GM19193 (cell line): ENCODE data around the gene LRP5.

ENCODE experiments used
- POLR2A ChIP-seq: IDR thresholded peaks from 4 replicates; pipeline ENCODE4 v1.6.1; 2011; ENCODE audit not compliant: insufficient read depth, insufficient read length; ENCODE audit errors: extremely low read depth

The LRP5 gene

DNA sequence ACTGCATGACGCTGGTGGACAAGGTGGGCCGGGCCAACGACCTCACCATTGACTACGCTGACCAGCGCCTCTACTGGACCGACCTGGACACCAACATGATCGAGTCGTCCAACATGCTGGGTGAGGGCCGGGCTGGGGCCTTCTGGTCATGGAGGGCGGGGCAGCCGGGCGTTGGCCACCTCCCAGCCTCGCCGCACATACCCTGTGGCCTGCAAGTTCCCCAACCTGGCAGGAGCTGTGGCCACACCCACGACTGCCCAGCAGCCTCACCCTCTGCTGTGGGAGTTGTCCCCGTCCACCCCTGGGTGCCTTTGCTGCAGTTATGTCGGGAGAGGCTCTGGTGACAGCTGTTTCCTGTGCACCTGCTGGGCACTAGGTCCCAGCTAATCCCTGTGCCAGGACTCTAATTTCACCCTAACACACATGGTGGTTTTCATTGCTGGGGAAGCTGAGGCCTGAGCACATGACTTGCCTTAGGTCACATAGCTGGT lies 99.2 kb downstream of the LRP5 start:
- no peak for TF ChIP-seq POLR2A

DNA sequence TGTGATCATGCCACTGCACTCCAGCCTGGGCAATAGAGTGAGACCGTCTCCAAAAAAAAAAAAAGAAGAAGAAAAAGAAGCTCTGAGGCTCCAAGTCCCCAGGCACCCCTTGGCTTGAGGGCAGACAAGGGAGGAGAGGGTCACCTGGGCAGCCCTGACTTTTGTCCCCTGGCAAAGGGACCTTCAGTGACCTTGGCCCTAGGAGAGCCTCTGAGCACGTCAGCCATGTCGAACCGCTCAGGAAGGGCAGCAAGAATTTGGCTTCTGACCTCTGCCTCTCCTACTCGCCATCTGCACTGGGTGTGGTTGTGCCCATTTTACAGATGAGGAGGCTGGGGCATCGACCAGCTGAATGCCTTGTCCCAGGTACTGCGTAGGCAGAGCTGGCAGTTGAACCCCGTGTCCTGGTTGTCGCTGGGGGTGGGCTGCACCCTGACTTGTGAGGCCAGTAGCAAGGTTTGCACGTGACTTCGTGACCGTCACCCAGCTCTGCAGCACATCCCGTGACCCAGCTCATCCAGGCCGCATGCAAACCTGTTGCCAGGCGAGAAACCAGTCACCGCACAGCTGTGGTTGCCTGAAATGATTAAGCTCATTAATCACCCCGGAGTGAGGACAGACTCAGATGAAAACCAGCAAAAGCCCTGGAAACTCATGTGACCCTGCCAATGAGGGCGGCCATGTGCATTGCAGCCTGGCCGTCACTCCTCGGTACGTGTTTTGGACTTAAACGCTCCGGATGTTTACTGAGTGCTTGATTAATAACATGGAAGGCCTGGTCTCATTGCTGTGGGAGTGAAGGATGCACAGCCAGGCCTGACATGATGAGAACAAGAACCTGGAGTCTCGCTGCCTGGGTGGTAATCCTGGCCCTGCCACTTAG lies 100.4 kb downstream of the LRP5 start:
- no peak for TF ChIP-seq POLR2A

DNA sequence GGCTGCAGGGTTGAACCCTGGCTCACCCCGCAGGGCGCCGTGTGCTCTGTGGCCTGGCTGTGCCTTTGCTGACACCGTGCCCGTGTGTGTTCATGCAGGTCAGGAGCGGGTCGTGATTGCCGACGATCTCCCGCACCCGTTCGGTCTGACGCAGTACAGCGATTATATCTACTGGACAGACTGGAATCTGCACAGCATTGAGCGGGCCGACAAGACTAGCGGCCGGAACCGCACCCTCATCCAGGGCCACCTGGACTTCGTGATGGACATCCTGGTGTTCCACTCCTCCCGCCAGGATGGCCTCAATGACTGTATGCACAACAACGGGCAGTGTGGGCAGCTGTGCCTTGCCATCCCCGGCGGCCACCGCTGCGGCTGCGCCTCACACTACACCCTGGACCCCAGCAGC lies 101.2 kb downstream of the LRP5 start:
- TF ChIP-seq POLR2A = no peak

DNA sequence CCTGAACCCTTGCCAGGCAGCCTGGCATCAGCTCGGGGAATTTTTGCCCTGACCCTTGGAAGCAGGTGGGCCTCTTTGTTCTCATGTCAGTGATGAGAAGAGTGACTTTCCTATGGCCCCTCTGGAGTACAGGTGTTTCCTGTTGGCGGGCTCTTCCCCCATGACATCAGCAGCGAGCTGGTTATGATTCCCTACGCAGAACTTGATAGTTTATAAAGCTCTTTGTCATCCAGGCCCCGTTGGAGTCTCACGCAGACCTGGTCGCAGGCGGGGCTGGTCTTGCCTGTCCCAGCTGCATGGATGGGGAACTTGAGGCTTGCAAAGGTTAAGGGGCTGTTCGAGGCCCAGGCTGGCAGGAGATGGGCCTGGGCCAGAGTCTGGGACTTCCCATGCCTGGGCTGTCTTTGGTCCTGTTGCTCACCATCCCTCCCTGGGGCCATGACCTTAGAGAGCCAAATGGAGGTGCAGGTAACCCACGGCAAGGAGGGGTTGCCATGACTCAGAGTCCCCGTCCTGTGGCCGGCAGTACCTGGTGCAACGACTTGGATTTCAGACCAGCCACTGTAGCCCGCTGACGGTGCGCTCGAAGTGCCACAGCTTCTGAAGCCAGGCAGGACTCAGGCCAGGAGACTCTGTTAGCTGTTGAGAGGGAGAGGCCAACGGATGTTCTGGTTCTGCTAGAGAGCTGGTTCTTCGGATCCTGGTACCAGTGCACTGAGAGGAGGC lies 102.3 kb downstream of the LRP5 start:
- TF ChIP-seq POLR2A = no peak

DNA sequence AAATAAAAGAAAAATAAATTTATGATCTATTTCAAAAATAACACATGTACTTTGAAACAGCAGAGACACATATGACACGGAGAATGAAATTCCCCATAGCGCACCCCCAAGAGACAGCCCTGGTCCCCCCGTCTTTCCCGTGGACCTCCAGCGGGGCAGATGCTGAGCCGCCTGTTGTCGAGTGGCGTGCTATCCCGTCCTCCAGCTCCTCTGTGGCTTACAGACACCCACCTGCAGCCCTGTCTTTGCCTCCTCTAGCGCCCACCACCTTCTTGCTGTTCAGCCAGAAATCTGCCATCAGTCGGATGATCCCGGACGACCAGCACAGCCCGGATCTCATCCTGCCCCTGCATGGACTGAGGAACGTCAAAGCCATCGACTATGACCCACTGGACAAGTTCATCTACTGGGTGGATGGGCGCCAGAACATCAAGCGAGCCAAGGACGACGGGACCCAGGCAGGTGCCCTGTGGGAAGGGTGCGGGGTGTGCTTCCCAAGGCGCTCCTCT lies 103.7 kb downstream of the LRP5 start:
- no peak for TF ChIP-seq POLR2A

DNA sequence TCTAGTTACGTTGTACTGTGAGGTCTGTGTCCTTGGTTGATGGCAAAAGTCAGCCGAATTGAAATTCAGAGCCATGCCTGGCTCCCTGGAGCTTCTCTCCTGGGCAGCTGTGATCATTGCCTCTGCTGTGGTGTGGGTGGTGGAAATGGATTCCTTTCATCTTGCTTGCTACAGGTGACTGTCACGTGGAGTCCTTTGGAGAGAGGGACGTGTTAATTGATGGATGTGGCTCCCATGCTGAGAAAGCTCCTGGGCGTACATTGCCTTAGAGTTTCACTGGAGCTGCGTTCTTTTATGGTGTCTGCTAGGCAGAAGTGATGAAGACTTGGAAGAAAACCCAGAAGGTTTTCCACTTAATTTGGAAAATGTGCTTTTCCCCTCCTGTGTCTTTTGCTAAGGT lies 106.3 kb downstream of the LRP5 start:
- TF ChIP-seq POLR2A = no peak

DNA sequence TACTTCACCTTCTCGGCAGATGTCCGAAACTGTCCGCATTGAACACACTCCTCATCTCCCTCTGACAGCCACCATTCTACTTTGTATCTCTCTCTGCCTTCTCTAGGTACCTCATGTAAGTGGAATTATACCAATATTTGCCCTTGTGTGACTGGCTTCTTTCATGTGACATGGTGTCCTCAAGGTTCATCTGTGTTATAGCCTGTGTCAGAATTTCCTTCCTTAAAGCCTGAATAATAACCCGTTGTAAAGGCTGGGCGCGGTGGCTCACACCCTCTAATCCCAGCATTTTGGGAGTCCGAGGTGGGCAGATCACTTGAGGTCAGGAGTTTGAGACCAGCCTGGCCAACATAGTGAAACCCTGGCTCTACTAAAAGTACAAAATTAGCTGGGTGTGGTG lies 107.8 kb downstream of the LRP5 start:
- no peak for TF ChIP-seq POLR2A

DNA sequence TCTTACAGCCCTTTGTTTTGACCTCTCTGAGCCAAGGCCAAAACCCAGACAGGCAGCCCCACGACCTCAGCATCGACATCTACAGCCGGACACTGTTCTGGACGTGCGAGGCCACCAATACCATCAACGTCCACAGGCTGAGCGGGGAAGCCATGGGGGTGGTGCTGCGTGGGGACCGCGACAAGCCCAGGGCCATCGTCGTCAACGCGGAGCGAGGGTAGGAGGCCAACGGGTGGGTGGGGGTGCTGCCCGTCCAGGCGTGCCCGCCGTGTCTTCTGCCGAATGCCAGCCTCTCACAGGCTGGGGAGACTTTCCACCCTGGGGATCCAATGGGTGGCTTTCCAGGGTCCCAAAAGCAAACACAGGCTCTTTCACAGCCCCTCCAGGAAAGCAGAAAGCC lies 111.1 kb downstream of the LRP5 start:
- no peak for TF ChIP-seq POLR2A

DNA sequence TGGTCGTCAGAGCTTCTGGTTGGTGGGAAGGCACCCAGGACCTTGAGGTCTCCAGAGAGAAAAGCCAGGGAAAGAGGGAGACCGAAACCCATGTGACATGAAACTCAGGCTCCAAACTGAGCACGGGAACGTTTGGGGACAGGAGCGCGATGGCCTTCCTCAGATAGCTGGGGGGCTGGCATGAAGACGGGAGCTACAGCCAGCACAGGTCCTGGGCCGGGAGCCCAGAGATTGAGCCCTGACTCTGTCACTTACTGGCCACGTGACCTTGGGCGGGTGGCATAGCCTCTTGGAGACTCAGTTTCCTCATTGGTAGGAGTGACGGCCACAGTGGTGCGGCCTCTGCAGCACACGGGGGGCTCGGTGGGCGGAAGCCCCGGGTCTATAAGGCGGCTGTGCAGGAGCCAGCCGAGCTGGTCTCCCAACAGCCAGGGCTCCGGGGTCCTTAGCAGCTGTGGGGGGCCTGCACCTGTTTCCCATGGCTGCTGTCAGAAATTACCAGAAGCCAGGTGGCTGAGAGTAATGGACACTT lies 111.8 kb downstream of the LRP5 start:
- TF ChIP-seq POLR2A = no peak

DNA sequence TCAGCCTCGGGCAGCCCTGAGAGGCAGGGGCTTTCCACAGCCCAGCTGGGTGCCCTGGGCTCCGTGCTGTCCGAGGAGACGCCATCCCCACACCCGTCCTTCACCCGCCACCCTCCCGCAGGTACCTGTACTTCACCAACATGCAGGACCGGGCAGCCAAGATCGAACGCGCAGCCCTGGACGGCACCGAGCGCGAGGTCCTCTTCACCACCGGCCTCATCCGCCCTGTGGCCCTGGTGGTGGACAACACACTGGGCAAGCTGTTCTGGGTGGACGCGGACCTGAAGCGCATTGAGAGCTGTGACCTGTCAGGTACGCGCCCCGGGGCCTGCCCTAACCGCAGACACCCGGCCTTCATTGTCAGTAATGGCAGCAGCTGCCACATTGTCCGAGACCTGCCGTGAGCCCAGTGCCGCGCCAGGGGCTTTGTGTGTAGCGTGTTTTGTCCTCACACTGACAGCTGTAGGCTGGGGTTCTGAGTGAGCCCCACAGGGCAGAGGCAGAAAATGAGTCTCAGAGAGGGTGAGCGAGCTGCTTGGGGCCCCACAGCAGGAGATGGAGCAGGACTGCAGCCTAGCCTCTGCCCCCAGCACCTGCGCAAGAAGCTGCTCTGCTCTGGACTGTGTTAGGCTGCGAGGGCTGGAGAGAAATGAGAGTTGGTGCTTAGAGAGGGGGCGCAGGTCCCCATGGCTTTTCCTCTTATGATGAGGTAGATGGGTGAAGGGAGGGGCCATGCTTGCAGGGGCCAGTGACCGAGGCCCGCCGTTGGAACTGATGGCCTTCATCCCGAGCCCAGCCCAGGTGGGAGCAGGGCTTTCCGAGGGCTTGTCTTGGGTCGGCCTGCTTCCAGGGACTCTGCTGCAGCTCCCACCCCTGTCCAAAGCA lies 112.8 kb downstream of the LRP5 start:
- TF ChIP-seq POLR2A = no peak

DNA sequence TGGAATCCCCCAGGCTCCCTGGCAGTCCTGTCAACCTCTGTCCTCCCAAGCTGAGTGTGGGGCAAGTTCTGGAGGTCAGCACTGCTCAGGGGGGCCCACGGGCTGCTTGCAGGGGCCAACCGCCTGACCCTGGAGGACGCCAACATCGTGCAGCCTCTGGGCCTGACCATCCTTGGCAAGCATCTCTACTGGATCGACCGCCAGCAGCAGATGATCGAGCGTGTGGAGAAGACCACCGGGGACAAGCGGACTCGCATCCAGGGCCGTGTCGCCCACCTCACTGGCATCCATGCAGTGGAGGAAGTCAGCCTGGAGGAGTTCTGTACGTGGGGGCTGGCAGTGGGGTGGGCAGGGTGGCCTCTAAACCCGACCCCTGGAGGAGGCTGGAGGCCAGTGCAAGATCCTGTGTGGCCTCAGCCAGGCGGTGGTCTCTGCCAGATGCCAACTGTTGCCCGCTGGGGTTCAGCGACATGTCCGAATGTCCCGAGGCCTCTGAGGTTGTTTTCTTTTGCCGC lies 113.5 kb downstream of the LRP5 start:
- TF ChIP-seq POLR2A = no peak

DNA sequence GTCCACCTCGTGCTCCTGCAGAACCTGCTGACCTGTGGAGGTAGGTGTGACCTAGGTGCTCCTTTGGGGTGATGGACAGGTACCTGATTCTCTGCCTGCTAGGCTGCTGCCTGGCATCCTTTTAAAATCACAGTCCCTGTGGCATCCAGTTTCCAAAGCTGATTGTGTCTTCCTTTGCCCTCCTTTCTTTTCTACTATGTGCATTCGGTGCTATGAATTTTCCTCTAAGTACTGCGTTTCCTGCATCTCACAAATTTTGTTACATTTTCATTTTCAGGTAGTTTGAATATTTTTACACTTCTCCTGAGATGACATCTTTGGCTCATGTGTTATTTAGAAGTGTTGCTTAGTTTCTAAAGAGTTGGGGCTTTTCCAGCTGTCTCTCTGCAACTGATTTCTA lies 117.3 kb downstream of the LRP5 start:
- TF ChIP-seq POLR2A = no peak

DNA sequence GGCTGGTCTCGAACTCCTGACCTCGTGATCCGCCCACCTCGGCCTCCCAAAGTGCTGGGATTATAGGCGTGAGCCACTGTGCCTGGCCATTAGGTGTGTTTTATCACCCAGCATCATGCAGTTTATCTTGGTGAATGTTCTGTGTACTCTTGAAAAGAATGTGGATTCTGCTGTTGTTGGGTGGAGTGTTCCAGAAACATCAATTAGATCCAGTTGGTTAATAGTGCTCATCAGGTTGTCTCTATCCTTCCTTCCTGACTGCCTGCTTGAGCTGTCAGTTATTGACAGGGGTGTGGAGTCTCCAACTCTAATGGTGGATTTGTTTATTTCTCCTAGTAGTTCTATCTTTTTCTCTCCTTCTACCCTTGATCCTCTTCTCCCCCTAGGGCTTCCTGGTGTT lies 118.0 kb downstream of the LRP5 start:
- no peak for TF ChIP-seq POLR2A

DNA sequence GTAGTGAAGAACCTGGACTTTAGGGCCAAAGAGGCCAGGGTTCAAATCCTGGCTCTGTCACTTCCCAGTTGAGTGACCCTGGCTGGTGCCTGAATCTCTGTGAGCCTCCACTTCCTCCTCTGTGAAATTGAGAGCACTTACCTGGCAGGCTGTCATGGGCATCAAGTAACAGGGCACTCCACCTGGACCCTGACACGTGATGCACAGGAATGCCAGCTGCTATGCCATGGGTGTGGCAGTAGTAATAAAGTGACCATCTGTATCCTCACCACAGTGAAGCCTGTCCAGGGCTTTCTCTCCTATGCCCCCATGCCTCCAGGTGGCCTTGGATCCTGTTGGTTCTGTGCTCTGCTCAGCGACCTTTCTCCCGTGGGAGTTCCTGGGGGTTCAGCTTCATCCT lies 118.4 kb downstream of the LRP5 start:
- no peak for TF ChIP-seq POLR2A
